ENCODE data around the gene ASCC2.

DNA sequence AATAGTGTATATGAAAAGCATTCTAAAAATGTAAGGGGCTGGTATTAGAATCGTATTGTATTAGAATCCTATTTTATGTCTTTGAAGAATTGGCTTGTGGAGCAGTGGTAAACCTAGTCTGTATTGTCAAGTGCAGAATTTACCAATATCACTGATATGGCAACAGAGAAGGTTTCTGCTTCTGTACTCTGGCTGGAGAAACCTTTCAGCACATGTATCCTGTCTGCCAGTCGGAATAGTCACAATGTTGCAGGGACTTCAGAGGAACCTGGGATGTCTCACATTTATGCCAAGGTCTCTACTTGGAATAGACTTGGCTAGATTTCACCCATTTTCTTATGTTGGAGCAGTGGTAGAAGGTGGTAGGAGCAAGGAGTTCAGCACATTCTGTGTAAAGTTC is 49.3 kb upstream of the ASCC2 start:
- TF ChIP-seq ETV6 (CRISPR knock-in tag; IDR thresholded peaks at IDR 0.05) (no peak), GABPB1 (CRISPR knock-in tag; IDR thresholded peaks at IDR 0.05) (no peak), ZNF281 (CRISPR knock-in tag; IDR thresholded peaks at IDR 0.05) (no peak), USF2 (CRISPR knock-in tag; IDR thresholded peaks at IDR 0.05) (no peak), MLX (CRISPR knock-in tag; IDR thresholded peaks at IDR 0.05) (no peak), CBFB (CRISPR knock-in tag; IDR thresholded peaks at IDR 0.05; ENCODE audit: low read depth) (no peak), KAT7 (CRISPR knock-in tag; IDR thresholded peaks at IDR 0.05; ENCODE audit: borderline replicate concordance) (no peak), E2F1 (CRISPR knock-in tag; IDR thresholded peaks at IDR 0.05) (no peak)
- TF ChIP-seq, protein P1, sequence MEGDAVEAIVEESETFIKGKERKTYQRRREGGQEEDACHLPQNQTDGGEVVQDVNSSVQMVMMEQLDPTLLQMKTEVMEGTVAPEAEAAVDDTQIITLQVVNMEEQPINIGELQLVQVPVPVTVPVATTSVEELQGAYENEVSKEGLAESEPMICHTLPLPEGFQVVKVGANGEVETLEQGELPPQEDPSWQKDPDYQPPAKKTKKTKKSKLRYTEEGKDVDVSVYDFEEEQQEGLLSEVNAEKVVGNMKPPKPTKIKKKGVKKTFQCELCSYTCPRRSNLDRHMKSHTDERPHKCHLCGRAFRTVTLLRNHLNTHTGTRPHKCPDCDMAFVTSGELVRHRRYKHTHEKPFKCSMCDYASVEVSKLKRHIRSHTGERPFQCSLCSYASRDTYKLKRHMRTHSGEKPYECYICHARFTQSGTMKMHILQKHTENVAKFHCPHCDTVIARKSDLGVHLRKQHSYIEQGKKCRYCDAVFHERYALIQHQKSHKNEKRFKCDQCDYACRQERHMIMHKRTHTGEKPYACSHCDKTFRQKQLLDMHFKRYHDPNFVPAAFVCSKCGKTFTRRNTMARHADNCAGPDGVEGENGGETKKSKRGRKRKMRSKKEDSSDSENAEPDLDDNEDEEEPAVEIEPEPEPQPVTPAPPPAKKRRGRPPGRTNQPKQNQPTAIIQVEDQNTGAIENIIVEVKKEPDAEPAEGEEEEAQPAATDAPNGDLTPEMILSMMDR (IDR thresholded peaks at IDR 0.05) = no peak
- TF ChIP-seq, protein P2, sequence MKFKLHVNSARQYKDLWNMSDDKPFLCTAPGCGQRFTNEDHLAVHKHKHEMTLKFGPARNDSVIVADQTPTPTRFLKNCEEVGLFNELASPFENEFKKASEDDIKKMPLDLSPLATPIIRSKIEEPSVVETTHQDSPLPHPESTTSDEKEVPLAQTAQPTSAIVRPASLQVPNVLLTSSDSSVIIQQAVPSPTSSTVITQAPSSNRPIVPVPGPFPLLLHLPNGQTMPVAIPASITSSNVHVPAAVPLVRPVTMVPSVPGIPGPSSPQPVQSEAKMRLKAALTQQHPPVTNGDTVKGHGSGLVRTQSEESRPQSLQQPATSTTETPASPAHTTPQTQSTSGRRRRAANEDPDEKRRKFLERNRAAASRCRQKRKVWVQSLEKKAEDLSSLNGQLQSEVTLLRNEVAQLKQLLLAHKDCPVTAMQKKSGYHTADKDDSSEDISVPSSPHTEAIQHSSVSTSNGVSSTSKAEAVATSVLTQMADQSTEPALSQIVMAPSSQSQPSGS (CRISPR knock-in tag; IDR thresholded peaks at IDR 0.05; ENCODE audit: borderline replicate concordance, low read depth) = no peak
- TF ChIP-seq, protein P3, sequence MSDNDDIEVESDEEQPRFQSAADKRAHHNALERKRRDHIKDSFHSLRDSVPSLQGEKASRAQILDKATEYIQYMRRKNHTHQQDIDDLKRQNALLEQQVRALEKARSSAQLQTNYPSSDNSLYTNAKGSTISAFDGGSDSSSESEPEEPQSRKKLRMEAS (CRISPR knock-in tag; IDR thresholded peaks at IDR 0.05) = no peak

Data from WTC11 (cell line).